Activated gamma-delta T cell (primary cell): ENCODE data around the gene SRPK3.

Experiments
- DNase-seq: peaks from one replicate; lab custom pipeline; 2025; lab: John Stamatoyannopoulos, UW

SRPK3 gene

DNA sequence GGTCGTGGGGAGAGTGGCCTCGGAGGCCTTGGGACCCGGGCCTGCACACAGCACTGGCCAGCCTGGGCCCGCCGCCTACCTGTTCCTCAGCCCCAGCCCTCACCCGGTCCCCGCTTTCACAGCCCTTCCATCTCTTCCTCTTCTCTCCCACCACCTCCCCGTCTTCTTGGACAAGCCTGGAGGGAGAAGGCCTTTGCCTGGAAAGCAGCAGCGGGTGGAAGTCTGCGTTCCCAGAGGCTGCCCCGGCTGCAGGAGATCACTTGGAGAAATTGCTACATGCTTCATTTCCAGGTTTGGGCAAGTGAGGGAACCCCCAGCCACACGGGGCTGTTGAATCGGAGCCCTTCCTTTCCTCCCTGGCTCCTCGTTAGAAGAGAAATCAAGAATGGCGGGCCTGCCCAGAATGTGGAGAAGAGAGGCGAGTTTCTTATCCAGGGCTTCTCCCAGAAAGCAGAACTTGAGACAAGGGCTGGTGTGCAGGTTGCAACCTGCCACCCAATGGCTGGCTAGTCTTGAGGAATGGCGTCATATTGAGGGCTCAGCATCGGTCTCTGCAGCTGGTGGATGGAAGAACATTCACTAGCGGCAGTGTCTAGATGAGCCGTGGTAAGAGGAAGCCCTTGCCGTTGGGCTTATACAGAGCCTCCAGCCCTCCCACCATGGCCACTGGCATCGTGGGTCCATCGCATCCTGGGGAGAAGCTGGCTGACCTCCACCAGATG, 50.7 kb downstream of the SRPK3 start:
- DNase-seq: no peak

DNA sequence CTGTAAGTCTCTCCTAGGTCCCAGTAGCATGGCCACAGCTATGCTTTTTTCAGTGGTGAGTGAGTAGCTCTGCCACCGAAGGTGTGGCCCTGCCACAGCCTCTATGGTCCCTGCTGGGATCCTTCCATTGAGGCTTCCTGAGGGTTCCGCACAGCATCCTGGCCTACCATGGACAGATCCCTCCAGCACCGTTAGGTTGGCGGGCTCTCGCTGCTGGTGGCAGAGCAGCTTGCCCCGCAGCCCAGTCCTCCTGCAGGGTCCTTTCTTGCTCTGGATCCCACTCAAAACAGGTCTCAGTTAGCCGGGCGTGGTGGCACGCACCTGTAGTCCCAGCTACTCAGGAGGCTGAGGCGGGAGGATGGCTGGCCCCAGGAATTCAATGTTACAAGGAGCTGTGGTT, 51.9 kb downstream of the SRPK3 start:
- no peak for DNase-seq
